ENCODE measurements around the gene MYH9.
A peak's percentile ranks its signal among the peaks of the same experiment; 100 is the strongest.
"Not testable (repeated sequence)": the region's sequence is repeated elsewhere in the genome, so short reads cannot be mapped to it uniquely, and the experiment has no call there.

MYH9 gene

GRCh38 chr22:36415415-36416168 is 27.8 kb upstream of the MYH9 start:
- DNase-seq = no peak
- intact Hi-C loops (cut with DNase I) = no loop called here

- DNase-seq = no peak
- intact Hi-C loops (cut with DNase I) = no loop called here
These were observed 25.4 kb upstream of the MYH9 start for GRCh38 chr22:36413022-36413775.

- intact Hi-C loops (cut with DNase I) = no loop called here
- DNase-seq = no peak
These were observed 24.0 kb upstream of the MYH9 start for GRCh38 chr22:36411589-36412258.

- intact Hi-C loops (cut with DNase I) = no loop called here
- peak in 8 of 10 donors; percentile 48 to 95 (median 68) for DNase-seq
These were observed 22.4 kb upstream of the MYH9 start for GRCh38 chr22:36409911-36410756.

GRCh38 chr22:36409554-36409910 is 21.8 kb upstream of the MYH9 start:
- DNase-seq; intact Hi-C loops (cut with DNase I): not testable (repeated sequence)

- no peak for DNase-seq
- intact Hi-C loops (cut with DNase I) = no loop called here
These were observed 21.3 kb upstream of the MYH9 start for GRCh38 chr22:36409056-36409455.

- DNase-seq = no peak
- intact Hi-C loops (cut with DNase I) = no loop called here
These were observed 19.0 kb upstream of the MYH9 start for GRCh38 chr22:36406721-36407120.

- DNase-seq = no peak
- intact Hi-C loops (cut with DNase I) = no loop called here
These were observed 18.1 kb upstream of the MYH9 start for GRCh38 chr22:36405671-36406538.

- intact Hi-C loops (cut with DNase I) = no loop called here
These were observed 17.5 kb upstream of the MYH9 start for GRCh38 chr22:36405221-36405661.

GRCh38 chr22:36404446-36404845 is 16.7 kb upstream of the MYH9 start:
- DNase-seq = no peak
- intact Hi-C loops (cut with DNase I) = no loop called here

More at GRCh38 chr22:36405221-36405661, 17.5 kb upstream of the MYH9 start:
- no peak for DNase-seq

- DNase-seq = no peak
- intact Hi-C loops (cut with DNase I) = no loop called here
These were observed 11.7 kb upstream of the MYH9 start for GRCh38 chr22:36399472-36399778.

GRCh38 chr22:36398601-36399471 is 11.1 kb upstream of the MYH9 start:
- intact Hi-C loops (cut with DNase I) = no loop called here
- no peak for DNase-seq

GRCh38 chr22:36397131-36398093 is 9.6 kb upstream of the MYH9 start:
- intact Hi-C loops (cut with DNase I) = no loop called here
- no peak for DNase-seq

GRCh38 chr22:36395915-36396314 is 8.1 kb upstream of the MYH9 start:
- intact Hi-C loops (cut with DNase I) = no loop called here
- DNase-seq = no peak

GRCh38 chr22:36395055-36395849 is 7.5 kb upstream of the MYH9 start:
- intact Hi-C loops (cut with DNase I) = no loop called here
- no peak for DNase-seq

- no peak for DNase-seq
- intact Hi-C loops (cut with DNase I) = no loop called here
These were observed 3.9 kb upstream of the MYH9 start for GRCh38 chr22:36391638-36392037.

GRCh38 chr22:36389122-36389521 is 1.4 kb upstream of the MYH9 start:
- not testable (repeated sequence) for DNase-seq
- intact Hi-C loops (cut with DNase I) = loop anchor here (2.0 to 5.0 kb wide), 2 partner anchors 47 to 92 kb away; partner anchors contain the start of gene TXN2

Data from posterior cingulate gyrus (tissue), 11 donors.